Neural cell (in vitro differentiated cells): ENCODE results near the gene SLC44A5. TPM values are rescaled to one million over a fixed set of nuclear protein-coding genes. Genes with fewer than 3 reads are reported as not detected.
"Not testable (repeated sequence)": the region's sequence is repeated elsewhere in the genome, so short reads cannot be mapped to it uniquely, and the experiment has no call there.

Source experiments
- H2AFZ ChIP-seq: fragments of 200-600, 300-800 bp; sonication (generic), shearing (Covaris generic); 2 replicates; pipeline ENCODE4 v1.6.0; 2014; ENCODE audit warnings: low read depth, mild to moderate bottlenecking, antibody characterized with exemption, low read length, moderate library complexity
- H3F3A ChIP-seq: fragments of 200-600 bp; shearing (Covaris generic); 2 replicates; pipeline ENCODE4 v1.6.1; 2016; ENCODE audit warnings: mild to moderate bottlenecking, moderate library complexity, mixed read lengths, antibody characterized with exemption, low read length; ENCODE audit not compliant: insufficient read depth, poor library complexity, severe bottlenecking
- H3K27ac ChIP-seq: fragments of 200-600, 300-800 bp; sonication (generic), shearing (Covaris generic); 2 replicates; pipeline ENCODE4 v1.5.1; 2014; ENCODE audit warnings: mild to moderate bottlenecking, low read length, moderate library complexity
- H3K27me3 ChIP-seq: fragments of 300-800, 200-600 bp; sonication (generic), shearing (Covaris generic); 2 replicates; pipeline ENCODE4 v1.6.0; 2014; ENCODE audit warnings: mild to moderate bottlenecking, low read depth, low read length, moderate library complexity; ENCODE audit not compliant: insufficient read depth
- H3K36me3 ChIP-seq: fragments of 300-800, 200-600 bp; sonication (generic), shearing (Covaris generic); 2 replicates; pipeline ENCODE4 v1.5.1; 2014; ENCODE audit warnings: mild to moderate bottlenecking, antibody characterized with exemption, low read length, moderate library complexity; ENCODE audit not compliant: insufficient read depth
- H3K4me2 ChIP-seq: fragments of 300-800, 200-600 bp; sonication (generic), shearing (Covaris generic); 2 replicates; pipeline ENCODE4 v1.6.0; 2014; ENCODE audit warnings: mild to moderate bottlenecking, low read length
- H3K4me3 ChIP-seq: fragments of 300-800, 200-600 bp; sonication (generic), shearing (Covaris generic); 2 replicates; pipeline ENCODE4 v1.5.1; 2014; ENCODE audit warnings: mild to moderate bottlenecking, low read length, moderate library complexity
- H3K79me2 ChIP-seq: fragments of 200-600 bp; shearing (Covaris generic); replicated peaks from 2 replicates; pipeline ENCODE4 v1.6.0; 2014; ENCODE audit warnings: mild to moderate bottlenecking, low read length, moderate library complexity; ENCODE audit not compliant: insufficient read depth
- H3K9ac ChIP-seq: fragments of 300-800, 200-600 bp; sonication (generic), shearing (Covaris generic); 2 replicates; pipeline ENCODE4 v1.6.1; 2016; ENCODE audit warnings: mild to moderate bottlenecking, low read length, mixed read lengths
- H3K9me2 ChIP-seq: fragments of 200-600 bp; shearing (Covaris generic); 2 replicates; pipeline ENCODE4 v1.6.1; 2016; ENCODE audit warnings: mild to moderate bottlenecking, low read length, mixed read lengths; ENCODE audit not compliant: insufficient read depth
- H3K9me3 ChIP-seq: fragments of 200-600, 300-800 bp; sonication (generic), shearing (Covaris generic); 2 replicates; pipeline ENCODE4 v1.6.1; 2016; ENCODE audit warnings: mild to moderate bottlenecking, mixed run types, low read length, moderate library complexity, mixed read lengths
- H4K20me1 ChIP-seq: fragments of 200-600 bp; shearing (Covaris generic); 2 replicates; pipeline ENCODE4 v1.6.1; 2016; ENCODE audit warnings: mild to moderate bottlenecking, mixed run types; ENCODE audit not compliant: insufficient read depth
- CTCF ChIP-seq: fragments of 450-650 bp; IDR thresholded peaks from 2 replicates; pipeline ENCODE4 v1.5.1; 2014; ENCODE audit warnings: antibody characterized with exemption, mild to moderate bottlenecking, moderate library complexity; ENCODE audit not compliant: poor library complexity, severe bottlenecking
- EP300 ChIP-seq: fragments of 450-650 bp; conservative IDR thresholded peaks from 2 replicates; pipeline ENCODE4 v1.6.1; 2014; ENCODE audit warnings: antibody characterized with exemption, mild to moderate bottlenecking, moderate library complexity; ENCODE audit not compliant: poor library complexity, severe bottlenecking
- EZH2 ChIP-seq: fragments of 200-600, 300-800 bp; shearing (Covaris generic), sonication (generic); IDR thresholded peaks from 2 replicates; pipeline ENCODE4 v1.6.1; 2014; ENCODE audit warnings: antibody characterized with exemption, low read length, borderline replicate concordance, mild to moderate bottlenecking; ENCODE audit not compliant: insufficient read depth, poor library complexity, severe bottlenecking
- MXI1 ChIP-seq: fragments of 450-650 bp; conservative IDR thresholded peaks from 2 replicates; pipeline ENCODE4 v1.6.1; 2014; ENCODE audit warnings: antibody characterized with exemption, mild to moderate bottlenecking; ENCODE audit not compliant: poor library complexity, severe bottlenecking
- POLR2AphosphoS5 ChIP-seq: IDR thresholded peaks from 2 replicates; pipeline ENCODE4 v1.6.1; 2012
- RAD21 ChIP-seq: fragments of 450-650 bp; conservative IDR thresholded peaks from 2 replicates; pipeline ENCODE4 v1.6.1; 2014; ENCODE audit warnings: antibody characterized with exemption, mild to moderate bottlenecking, moderate library complexity
- SMC3 ChIP-seq: fragments of 450-650 bp; conservative IDR thresholded peaks from 2 replicates; pipeline ENCODE4 v1.6.1; 2014; ENCODE audit warnings: antibody characterized with exemption, mild to moderate bottlenecking, moderate library complexity; ENCODE audit not compliant: poor library complexity
- TAF1 ChIP-seq: IDR thresholded peaks from 2 replicates; pipeline ENCODE4 v1.6.1; 2012; ENCODE audit warnings: low read depth
- polyA plus RNA-seq: library from polyadenylated mRNA; depleted of rRNA; stranded (reverse); fragments of >200 nt; gene quantifications from 2 replicates; pipeline ENCODE4 v1.2.3, GENCODE V29; 2014
- TF ChIP-seq, protein P1 (sequence below): IDR thresholded peaks from 2 replicates; pipeline ENCODE4 v1.6.1; 2012; ENCODE audit warnings: borderline replicate concordance

Gene SLC44A5
- polyA plus RNA-seq, 1 donor from 2014 or later: 53.0 TPM

DNA sequence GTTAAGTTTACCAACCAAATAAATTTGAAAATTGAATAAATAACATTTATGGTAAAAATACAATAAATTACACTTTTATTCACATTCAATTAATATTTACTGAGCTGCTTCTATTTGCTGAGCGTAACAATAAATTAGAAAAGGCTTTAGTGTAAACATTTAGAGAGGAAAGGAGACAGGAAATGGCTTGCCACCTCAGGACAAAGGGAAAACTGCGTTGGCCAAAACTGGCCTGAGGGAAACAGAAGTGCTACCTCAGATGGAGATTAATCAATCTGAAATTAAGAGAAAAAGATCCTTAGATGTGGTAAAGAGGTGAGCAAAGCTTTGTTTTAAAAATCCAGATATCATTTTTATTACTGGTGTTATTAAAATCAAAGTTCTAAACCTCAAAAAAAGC, 128.0 kb downstream of the SLC44A5 start:
- TF ChIP-seq SMC3 (no peak), EP300 (no peak), TAF1 (no peak), EZH2 (no peak), POLR2AphosphoS5 (no peak), RAD21 (no peak), CTCF (no peak), MXI1 (no peak)
- TF ChIP-seq, protein P1, sequence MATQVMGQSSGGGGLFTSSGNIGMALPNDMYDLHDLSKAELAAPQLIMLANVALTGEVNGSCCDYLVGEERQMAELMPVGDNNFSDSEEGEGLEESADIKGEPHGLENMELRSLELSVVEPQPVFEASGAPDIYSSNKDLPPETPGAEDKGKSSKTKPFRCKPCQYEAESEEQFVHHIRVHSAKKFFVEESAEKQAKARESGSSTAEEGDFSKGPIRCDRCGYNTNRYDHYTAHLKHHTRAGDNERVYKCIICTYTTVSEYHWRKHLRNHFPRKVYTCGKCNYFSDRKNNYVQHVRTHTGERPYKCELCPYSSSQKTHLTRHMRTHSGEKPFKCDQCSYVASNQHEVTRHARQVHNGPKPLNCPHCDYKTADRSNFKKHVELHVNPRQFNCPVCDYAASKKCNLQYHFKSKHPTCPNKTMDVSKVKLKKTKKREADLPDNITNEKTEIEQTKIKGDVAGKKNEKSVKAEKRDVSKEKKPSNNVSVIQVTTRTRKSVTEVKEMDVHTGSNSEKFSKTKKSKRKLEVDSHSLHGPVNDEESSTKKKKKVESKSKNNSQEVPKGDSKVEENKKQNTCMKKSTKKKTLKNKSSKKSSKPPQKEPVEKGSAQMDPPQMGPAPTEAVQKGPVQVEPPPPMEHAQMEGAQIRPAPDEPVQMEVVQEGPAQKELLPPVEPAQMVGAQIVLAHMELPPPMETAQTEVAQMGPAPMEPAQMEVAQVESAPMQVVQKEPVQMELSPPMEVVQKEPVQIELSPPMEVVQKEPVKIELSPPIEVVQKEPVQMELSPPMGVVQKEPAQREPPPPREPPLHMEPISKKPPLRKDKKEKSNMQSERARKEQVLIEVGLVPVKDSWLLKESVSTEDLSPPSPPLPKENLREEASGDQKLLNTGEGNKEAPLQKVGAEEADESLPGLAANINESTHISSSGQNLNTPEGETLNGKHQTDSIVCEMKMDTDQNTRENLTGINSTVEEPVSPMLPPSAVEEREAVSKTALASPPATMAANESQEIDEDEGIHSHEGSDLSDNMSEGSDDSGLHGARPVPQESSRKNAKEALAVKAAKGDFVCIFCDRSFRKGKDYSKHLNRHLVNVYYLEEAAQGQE: no peak
- Histone ChIP-seq H3K4me3 (no peak overlapping the region), H3K27ac (no peak overlapping the region), H3K4me2 (no peak overlapping the region), H3K9me3 (no peaks in the 10 kb centered on the region), H3K36me3 (no peaks in the 10 kb centered on the region), H3K27me3 (no peaks in the 10 kb centered on the region), H3K79me2 (no peaks in the 10 kb centered on the region), H4K20me1 (no peaks in the 10 kb centered on the region), H3K9me2 (no peaks in the 10 kb centered on the region), H3K9ac (no peak overlapping the region), H2AFZ (no peak overlapping the region), H3F3A (no peaks in the 10 kb centered on the region)

- not testable (repeated sequence) for H4K20me1 ChIP-seq, H3K9ac ChIP-seq, H2AFZ ChIP-seq, H3K9me2 ChIP-seq, H3K4me3 ChIP-seq, H3F3A ChIP-seq, H3K4me2 ChIP-seq, H3K9me3 ChIP-seq, H3K36me3 ChIP-seq, H3K27ac ChIP-seq, H3K27me3 ChIP-seq, H3K79me2 ChIP-seq
Measured at GRCh38 chr1:75476486-75476885, 134.4 kb downstream of the SLC44A5 start.

DNA sequence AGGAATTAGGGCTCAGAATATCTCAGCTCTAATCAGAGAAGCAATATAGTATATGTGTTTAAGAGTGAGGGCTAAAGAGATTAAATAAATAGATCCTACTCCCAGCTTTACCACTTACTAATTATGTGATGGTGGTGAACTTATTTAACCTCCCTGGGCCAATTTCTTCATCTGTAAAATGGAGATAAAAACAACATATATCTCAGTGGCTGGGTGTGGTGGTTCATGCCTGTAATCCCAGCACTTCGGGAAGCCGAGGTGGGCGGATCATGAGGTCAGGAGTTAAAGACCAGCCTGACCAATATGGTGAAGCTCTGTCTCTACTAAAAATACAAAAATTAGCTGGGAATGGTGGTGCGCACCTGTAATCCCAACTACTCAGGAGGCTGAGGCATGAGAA, 135.2 kb downstream of the SLC44A5 start:
- Histone ChIP-seq H3K4me2 (no peak overlapping the region), H3K27me3 (no peaks in the 10 kb centered on the region), H3K27ac (no peak overlapping the region), H2AFZ (no peak overlapping the region), H3K36me3 (no peaks in the 10 kb centered on the region), H3K9me3 (no peaks in the 10 kb centered on the region), H3K79me2 (no peaks in the 10 kb centered on the region), H3F3A (no peaks in the 10 kb centered on the region), H3K9me2 (no peaks in the 10 kb centered on the region), H4K20me1 (no peaks in the 10 kb centered on the region), H3K9ac (no peak overlapping the region), H3K4me3 (no peak overlapping the region)
- TF ChIP-seq EP300 (no peak), EZH2 (no peak), RAD21 (no peak), TAF1 (no peak), SMC3 (no peak)
- TF ChIP-seq, protein P1: no peak
